SIG-M5 treated with dmso at 0.1 percent for 504 hours (cell line): ENCODE data around the gene INSIG1.

Experiments
- DNase-seq: peaks from one replicate; lab custom pipeline; 2025; ENCODE audit not compliant: unreplicated experiment; lab: John Stamatoyannopoulos, UW

INSIG1 gene

DNA sequence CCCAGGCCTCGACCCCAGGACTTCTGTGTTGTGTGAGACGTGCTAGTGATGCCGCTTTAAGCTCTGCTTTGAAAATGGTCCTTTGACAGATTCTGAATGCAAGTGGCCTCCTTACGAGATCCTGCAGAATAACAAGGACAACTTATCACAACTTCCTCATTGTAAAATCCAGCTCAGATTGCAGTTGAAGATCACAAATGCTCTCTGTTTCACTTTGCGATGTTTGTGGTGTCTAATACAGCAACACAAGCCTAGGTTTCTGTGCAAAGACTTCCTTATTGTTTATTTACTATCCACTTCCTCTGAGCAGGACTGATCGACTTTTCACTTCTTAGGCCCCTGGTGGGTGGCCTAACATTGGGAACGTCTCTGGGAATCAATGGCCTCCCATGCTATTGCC, 31.7 kb upstream of the INSIG1 start:
- no peak for DNase-seq

GRCh38 chr7:155266440-155266839, 31.2 kb upstream of the INSIG1 start:
- no peak for DNase-seq

GRCh38 chr7:155267023-155267422, 30.7 kb upstream of the INSIG1 start:
- no peak for DNase-seq

DNA sequence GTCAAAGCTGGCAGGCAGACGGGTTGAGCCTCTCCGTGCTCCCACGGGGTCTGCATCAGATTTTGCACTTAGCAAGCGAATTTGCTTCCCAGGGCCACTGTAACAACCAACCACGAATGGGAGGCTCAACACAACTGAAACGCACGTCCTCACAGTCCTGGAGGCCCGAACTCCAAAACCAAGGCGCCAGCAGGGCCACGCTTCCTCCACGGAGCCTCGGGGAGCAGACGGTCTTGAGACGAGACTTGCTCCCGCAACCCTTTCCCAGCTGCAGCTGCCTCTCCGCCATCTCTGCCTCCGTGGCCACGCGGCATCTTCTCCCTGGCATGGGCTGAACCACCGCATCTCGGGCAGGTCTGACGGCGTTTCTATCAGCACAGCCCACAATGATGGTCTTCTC, 30.2 kb upstream of the INSIG1 start:
- DNase-seq = no peak

GRCh38 chr7:155268211-155268610, 29.5 kb upstream of the INSIG1 start:
- no peak for DNase-seq

DNA sequence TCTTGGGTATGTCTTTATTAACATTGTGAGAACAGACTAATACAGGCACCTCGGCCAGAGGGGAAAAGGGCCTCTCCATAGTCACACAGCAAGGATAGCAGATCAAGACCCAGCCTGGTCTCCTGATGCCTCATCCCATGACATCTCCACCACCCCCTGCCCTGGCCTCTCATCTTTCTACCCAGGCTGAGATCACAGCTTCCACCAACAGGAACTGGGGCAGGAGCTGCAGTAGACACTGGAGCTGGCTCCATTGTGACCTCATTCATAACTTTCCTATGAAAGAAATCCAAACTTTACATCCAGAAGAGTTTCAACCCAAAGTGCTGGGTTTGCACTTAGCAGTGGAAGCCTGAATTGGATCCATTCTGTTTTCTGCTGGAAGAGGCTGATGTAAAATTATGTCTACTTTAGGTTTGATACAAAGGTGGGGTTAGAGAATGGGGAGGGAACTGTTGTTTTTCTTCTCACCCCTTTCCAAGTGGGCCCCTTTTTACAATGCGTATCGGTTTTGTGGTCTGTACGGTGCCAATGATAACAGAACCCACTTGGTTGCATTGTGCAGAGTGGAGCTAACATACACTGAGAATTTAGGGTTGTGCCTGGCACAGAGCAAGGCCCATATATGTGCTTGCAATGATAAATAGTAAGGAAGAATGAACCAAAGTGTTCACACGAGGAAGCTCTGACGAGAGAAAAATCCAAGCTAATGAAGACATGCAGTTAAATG, 28.6 kb upstream of the INSIG1 start:
- DNase-seq = no peak

DNA sequence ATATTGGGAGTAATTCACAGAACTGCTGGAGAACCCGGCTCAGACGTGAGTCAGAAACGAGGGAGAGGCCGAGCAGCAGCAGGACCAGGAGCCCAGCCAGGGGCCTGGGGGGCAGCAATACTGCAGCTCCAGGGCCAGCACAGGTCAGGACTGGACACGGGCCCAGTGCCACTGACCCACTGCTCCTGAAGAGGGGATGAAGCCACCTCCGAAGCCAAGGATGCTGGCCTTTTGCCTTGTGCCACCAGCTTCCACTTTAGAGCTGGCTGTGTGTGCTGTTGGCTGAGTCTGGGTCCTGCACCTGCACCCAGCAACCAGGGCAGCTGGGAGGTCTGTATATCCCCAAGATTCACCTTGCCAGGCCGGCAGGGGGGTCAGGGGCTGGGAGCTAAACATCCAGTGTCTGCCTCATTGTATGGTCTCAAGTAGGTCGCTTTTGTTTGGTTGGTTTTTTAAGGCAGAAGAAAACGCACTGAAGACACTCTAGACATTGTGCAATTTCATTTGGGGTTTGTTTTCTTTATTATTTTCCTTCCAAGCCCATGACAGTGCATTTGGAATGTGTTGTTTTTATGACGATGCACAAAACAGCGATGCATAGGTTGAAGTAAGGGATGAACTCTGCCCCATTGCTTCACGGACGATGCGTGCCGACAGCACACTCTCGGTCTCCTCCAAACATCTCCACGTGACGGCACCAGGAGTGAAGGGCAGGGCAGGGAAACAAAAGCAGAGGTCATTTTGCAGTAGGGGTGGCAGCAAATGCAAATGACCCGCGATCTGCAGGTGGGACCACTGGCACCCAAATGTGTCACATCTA, 27.7 kb upstream of the INSIG1 start:
- no peak for DNase-seq

DNA sequence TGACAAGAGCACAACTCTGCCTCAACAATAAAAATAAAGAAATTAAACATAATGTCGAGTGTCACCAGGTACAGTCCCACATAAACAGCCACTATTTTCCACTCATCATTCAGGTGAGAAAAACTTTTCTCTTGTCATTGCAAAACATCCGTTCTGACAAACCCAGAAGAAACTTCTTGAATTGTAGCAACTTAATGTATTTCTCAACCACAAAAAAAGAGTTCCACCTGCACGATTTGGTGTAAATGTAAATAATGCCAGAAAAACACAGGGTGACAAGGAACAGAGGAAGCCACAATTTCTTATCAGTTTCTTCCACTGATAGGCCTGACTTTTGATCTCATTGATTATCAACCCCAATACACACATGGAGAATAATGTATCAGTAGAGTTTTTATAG, 26.8 kb upstream of the INSIG1 start:
- DNase-seq = no peak

- no peak for DNase-seq
Observed at GRCh38 chr7:155274633-155275355, 22.9 kb upstream of the INSIG1 start.

DNA sequence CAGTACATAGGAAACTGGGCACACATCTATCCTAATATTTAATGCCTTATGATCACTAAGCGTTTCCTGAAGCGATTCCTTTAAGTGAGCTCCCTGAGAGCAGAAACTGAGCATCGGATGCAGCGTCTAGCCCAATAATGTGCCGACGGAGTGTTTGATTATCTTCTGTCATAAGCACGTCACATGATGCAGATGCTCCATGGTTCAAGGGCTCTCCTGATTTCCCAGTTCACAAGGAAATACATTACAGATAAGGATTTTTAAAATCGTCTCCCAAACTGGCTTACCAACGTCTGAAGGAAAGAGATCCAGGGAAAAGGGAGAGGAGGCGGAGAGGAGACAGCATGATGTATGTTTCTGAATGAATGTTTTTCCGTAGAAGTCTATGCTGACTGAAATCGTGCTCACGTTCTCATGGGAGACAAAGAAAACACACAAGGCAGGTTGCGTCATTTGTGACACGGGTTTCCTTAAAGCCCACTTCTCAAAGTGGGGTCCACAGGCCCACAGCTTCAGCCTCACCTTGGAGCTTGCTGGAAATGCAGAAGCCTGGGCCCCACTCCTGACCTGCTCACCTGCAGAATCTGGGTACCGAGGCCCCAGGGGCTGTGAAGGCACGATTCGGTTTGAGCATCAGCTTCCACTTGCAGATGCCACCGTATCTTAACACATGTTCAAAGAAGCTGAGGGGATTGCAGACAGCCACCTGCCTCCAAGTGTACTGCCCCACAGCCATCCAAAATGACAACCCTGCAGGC, 21.5 kb upstream of the INSIG1 start:
- DNase-seq = no peak

- DNase-seq = no peak
Observed at GRCh38 chr7:155276800-155277375, 20.8 kb upstream of the INSIG1 start.

- DNase-seq = no peak
Observed at GRCh38 chr7:155277385-155277994, 20.2 kb upstream of the INSIG1 start.

- no peak for DNase-seq
Observed at GRCh38 chr7:155278921-155279320, 18.8 kb upstream of the INSIG1 start.

GRCh38 chr7:155279787-155280445, 17.8 kb upstream of the INSIG1 start:
- no peak for DNase-seq

DNA sequence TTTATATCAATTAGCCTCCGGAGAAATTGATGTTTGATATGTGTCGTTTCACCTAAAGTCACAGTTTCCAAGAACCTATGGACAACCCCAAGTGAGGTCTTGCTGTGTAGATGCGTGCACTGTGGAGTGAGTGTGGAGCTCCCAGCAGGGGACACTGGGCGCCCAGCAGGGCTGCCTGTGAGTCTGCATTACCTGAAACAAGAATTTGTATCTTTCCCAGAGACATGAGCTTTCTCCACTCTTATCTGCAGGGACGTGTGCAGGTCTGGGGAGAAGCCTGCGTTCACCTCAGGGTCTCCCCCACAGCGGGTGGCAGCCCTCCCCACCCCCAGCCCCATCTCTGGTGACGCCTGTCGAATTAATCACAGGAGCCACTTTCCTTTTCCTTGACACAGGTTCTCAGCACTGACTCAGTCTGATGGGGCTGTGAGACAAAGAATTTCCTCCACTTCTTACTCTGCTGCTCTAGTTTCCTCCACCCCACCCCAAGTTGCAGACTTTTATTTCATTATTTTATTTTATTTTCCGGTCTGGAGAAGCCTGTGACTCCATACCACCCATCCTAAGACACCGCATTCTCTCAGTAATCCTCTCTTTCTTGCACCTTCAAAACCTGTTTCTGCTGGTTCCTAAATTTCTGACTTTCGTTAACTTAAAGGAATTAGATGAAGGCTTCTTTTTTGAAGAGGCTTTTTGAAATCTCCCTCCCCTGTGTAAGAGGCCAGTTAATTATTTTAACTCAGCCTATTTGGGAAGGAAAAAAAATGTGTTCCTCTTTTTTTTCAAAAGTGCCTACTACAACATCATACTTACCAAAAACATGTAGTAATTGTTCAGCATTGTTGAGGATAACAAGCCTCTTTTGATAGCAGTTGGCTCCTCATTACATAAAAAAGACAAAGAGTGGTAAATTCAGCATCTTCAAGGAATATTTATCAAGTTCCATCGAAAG, 17.0 kb upstream of the INSIG1 start:
- DNase-seq = no peak

- DNase-seq = no peak
Observed at GRCh38 chr7:155281398-155281969, 16.2 kb upstream of the INSIG1 start.

DNA sequence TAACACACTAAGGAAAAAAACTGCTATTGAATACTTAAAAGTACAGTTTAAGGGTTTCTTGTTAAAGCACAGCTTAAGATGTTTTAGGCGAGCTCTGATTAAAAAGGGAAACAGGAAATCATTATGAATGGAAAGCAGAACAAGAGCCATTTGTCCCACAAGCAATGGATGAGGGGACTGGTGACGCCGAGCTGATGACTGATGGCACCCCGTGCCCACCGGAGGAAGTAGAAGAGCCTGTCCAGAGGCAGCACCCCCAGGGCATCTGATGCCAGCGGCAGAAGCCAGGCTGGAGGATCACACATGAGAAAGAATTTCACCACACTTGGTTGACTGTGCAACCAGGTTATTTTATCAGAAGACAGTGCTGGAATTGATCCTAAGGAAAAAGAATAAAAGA, 15.0 kb upstream of the INSIG1 start:
- no peak for DNase-seq

DNA sequence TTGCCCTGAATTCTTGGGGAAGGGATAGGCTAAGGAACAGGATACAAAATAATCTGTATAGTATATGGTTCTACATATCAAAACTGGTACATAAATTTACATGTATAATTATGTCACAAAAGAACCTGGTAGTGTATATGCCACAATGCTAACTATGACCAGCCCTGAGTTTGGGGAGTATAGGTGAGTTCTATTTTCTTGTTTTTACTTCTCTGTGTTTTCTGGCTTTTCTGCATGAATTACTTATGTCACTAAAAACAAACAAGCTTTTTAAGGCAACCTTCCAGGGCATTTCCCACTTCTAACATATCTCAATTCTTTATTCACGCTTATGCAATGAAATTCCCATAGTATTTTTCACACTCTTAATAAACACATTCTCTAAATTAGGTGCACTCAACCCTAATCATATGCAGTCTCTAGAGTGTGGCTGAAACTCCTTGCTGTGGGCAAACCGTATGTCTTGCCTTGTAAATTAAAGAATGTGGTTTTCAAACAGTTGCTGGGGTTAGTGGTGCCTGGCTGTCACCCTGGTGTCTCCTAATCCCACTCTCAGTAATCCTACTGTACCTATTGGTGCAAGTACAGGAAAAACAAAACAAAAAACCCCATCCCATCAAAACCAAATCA, 14.0 kb upstream of the INSIG1 start:
- no peak for DNase-seq
